Astrocyte (in vitro differentiated cells and primary cell): ENCODE results near the gene IRAK1.

Source experiments
- EZH2 ChIP-seq: IDR thresholded peaks from 2 replicates; pipeline ENCODE4 v1.6.1; 2012; ENCODE audit warnings: mild to moderate bottlenecking, low read length, inconsistent platforms; ENCODE audit not compliant: insufficient read depth
- TF ChIP-seq, protein P1 (sequence below): IDR thresholded peaks from 2 replicates; pipeline ENCODE4 v1.5.1; 2011; ENCODE audit warnings: low read depth, mild to moderate bottlenecking, inconsistent platforms, low read length, moderate library complexity; ENCODE audit not compliant: insufficient read depth

DNA sequence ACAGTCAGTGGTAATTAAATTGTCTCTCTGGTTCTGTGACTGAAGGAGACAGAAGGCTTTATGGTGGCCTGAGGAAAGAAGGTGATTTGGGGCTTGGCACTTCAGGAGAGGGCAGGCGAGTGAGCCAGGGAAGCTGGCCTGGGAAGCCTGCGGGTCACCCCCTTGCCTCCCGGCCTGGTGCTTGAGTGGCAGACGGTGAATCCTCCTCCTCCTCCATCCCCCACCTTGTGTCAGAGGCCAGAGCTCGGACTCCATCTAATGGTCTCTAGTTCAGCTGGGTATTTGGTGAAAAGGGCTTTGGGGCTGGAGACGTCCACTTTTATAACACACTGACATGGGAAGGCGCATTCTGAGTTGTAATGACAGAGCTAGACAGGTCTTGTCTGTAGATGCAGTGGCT, 38.5 kb downstream of the IRAK1 start:
- TF ChIP-seq, protein P1, sequence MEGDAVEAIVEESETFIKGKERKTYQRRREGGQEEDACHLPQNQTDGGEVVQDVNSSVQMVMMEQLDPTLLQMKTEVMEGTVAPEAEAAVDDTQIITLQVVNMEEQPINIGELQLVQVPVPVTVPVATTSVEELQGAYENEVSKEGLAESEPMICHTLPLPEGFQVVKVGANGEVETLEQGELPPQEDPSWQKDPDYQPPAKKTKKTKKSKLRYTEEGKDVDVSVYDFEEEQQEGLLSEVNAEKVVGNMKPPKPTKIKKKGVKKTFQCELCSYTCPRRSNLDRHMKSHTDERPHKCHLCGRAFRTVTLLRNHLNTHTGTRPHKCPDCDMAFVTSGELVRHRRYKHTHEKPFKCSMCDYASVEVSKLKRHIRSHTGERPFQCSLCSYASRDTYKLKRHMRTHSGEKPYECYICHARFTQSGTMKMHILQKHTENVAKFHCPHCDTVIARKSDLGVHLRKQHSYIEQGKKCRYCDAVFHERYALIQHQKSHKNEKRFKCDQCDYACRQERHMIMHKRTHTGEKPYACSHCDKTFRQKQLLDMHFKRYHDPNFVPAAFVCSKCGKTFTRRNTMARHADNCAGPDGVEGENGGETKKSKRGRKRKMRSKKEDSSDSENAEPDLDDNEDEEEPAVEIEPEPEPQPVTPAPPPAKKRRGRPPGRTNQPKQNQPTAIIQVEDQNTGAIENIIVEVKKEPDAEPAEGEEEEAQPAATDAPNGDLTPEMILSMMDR, result no peak
- TF ChIP-seq EZH2, result no peak
